Measurements from ENCODE around the gene TRIM65. TPM values are rescaled to one million over a fixed set of nuclear protein-coding genes. Genes with fewer than 3 reads are reported as not detected.

TRIM65 gene
- total RNA-seq, 2 donors from 2014 or later, result 12.5 to 21.0 TPM

DNA sequence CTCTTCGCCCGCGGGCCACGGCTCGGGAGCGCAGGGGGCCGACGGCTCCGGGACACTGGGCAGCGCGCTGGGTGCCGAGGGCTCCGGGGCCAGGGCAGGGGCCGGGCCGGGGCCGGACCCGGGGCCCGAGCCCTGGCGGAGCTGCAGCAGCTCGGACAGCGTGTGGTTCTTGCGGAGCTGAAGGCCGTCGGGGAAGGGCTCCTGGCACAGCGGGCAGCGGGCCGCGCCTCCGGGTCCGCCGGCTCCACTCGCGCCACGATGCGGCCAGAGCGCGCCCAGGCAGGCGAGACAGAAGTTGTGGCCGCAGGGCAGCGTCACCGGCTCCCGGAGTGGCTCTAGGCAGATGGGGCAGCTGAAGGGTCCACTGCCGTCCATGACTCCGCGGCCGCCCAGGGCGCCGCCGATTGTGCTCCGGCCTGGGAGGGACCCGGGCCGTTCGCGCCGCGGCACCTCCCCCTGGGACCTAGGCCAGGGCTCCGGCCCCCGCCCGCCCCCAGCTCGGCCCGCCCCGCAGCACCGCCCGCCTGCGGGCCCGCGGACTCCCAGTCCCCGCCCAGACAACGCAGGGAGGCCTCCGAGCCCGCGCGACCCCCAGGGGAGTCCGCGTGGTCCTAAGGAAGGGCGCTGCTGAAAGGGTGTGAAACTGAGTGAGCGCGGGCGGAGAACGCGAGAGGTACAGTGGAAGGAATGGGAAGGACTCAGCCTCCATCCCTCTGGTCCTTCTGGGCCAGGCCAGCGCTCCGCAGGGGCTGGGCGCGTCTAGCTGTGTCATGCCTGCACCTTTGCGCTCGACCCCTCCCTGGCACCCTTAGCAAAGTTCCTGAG lies 18.4 kb downstream of the TRIM65 start, which contains the start of gene TRIM47:
Gene TRIM47, minus strand, starts transcription at position 408 of the 825 bp plus-strand sequence. Its CDS starts 33 bp downstream, at position 375.
- Histone ChIP-seq H3K4me1 (peaks cover 40% of the 10 kb centered on the region), H3K36me3 (replicated peaks in 1 of 2; ENCODE audit: insufficient read depth in 1 of 2, low read depth in 2 of 2) (no peaks in the 10 kb centered on the region), H3K27ac (peak within 1 kb of the TSS; percentile 93 to 99 (median 93)), H3K27me3 (no peaks in the 10 kb centered on the region), H3K4me3 (peak within 1 kb of the TSS in 1 of 2 donors; percentile 27), H3K9me3 (no peaks in the 10 kb centered on the region)
- ATAC-seq (peak; percentile 37), DNase-seq (peak; percentile 56 to 73 (median 66))
- WGBS, 2 donors, result 1 to 10% methylated on average over 2 to 64 of the region's 87 CpGs
- TF ChIP-seq, protein P1, sequence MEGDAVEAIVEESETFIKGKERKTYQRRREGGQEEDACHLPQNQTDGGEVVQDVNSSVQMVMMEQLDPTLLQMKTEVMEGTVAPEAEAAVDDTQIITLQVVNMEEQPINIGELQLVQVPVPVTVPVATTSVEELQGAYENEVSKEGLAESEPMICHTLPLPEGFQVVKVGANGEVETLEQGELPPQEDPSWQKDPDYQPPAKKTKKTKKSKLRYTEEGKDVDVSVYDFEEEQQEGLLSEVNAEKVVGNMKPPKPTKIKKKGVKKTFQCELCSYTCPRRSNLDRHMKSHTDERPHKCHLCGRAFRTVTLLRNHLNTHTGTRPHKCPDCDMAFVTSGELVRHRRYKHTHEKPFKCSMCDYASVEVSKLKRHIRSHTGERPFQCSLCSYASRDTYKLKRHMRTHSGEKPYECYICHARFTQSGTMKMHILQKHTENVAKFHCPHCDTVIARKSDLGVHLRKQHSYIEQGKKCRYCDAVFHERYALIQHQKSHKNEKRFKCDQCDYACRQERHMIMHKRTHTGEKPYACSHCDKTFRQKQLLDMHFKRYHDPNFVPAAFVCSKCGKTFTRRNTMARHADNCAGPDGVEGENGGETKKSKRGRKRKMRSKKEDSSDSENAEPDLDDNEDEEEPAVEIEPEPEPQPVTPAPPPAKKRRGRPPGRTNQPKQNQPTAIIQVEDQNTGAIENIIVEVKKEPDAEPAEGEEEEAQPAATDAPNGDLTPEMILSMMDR (IDR thresholded peaks at IDR 0.05), result peak in 3 of 7 experiments; percentile 40 to 44 (median 41)
- TF ChIP-seq POLR2A (IDR thresholded peaks at IDR 0.05), result peak; percentile 68 to 81 (median 72)
- intact Hi-C loops (cut with DNase I), result no loop called here

DNA sequence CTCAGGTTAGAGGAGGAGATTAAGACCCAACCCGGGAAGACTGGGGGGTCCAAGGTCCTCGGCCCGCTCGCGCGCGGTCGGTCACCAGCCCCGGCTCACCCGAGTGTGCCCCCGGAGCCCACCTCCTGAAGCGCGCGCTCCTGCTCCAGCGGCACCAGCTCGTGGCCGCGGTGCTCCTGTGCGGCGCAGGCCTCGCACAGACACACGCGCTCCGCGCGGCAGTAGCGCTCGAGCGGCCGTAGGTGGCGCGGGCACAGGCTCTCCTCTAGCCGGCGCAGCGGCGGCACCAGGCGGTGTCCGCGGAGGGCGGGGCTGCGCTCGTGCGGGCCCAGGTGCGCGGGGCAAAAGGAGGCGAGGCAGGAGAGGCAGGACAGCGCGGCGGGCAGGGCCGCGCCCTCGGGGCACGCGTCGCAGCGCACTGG lies 19.0 kb downstream of the TRIM65 start:
- TF ChIP-seq POLR2A (IDR thresholded peaks at IDR 0.05), result no peak
- TF ChIP-seq, protein P1 (IDR thresholded peaks at IDR 0.05), result peak; percentile 28 to 75 (median 44)
- peak; percentile 72 for ATAC-seq

DNA sequence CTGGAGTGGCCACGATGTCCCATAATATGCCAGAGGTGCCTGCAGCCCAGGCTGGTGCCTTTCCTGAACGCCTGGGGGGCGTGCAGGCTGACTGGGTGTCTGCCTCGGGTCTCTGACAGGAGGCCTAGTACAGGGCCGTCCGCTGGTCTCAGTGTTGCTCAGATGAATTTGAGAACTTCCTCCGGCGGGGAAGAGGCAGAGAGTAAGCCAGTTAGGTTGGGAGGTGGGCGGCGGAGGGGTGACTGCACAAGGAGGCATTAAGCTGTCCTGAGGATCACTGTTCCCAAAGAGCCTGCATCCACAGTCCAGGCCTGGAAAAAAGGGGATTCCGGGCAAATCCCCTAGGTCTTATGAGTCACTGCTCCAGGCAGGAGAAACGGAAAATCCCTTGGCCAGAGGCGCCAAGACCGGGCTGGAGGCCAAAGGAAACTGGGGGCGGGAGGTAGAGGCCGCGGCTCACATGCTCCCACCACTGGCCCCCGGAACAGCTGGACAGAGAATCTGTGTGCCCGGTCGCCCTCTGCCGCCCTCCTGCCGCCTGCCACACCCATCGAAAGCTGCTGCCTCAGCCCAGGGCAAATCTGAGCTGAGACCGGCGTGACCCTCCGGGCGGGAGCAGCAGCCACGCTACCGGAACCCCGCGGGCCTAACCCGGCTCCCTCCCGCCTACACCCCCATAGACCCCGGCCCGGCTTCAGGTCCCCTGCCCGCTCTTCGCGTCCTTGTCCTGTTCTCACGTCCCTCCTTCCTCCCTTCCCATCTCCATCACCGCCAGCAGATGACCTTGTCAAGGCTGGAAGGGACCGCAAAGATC lies 19.6 kb downstream of the TRIM65 start:
- DNase-seq (peak; percentile 82 to 95 (median 90)), ATAC-seq (peak; percentile 57)
- Histone ChIP-seq H3K36me3 (replicated peaks in 1 of 2; ENCODE audit: insufficient read depth in 1 of 2, low read depth in 2 of 2) (no peaks in the 10 kb centered on the region), H3K4me3 (peak overlapping the region in 1 of 2 donors; percentile 27), H3K4me1 (peaks cover 51% of the 10 kb centered on the region), H3K9me3 (no peaks in the 10 kb centered on the region), H3K27me3 (no peaks in the 10 kb centered on the region), H3K27ac (peak overlapping the region; percentile 93 to 99 (median 93))
- TF ChIP-seq POLR2A (IDR thresholded peaks at IDR 0.05), result peak; percentile 8 to 79 (median 73)
- TF ChIP-seq, protein P1 (IDR thresholded peaks at IDR 0.05), result peak in 1 of 7 experiments; percentile 26
- intact Hi-C loops (cut with DNase I), result no loop called here
- WGBS, 2 donors, result 17 to 22% methylated on average over 19 to 39 of the region's 41 CpGs

More for the DNA sequence above, 19.0 kb downstream of the TRIM65 start:
- Histone ChIP-seq H3K4me3 (peak overlapping the region in 1 of 2 donors; percentile 27), H3K4me1 (peaks cover 45% of the 10 kb centered on the region), H3K27ac (peak overlapping the region; percentile 93 to 99 (median 93)), H3K27me3 (no peaks in the 10 kb centered on the region), H3K9me3 (no peaks in the 10 kb centered on the region), H3K36me3 (replicated peaks in 1 of 2; ENCODE audit: insufficient read depth in 1 of 2, low read depth in 2 of 2) (no peaks in the 10 kb centered on the region)
- peak; percentile 71 to 86 (median 83) for DNase-seq
- intact Hi-C loops (cut with DNase I), result no loop called here
- 0% methylated on average over 15 to 56 of the region's 56 CpGs for WGBS, 2 donors

DNA sequence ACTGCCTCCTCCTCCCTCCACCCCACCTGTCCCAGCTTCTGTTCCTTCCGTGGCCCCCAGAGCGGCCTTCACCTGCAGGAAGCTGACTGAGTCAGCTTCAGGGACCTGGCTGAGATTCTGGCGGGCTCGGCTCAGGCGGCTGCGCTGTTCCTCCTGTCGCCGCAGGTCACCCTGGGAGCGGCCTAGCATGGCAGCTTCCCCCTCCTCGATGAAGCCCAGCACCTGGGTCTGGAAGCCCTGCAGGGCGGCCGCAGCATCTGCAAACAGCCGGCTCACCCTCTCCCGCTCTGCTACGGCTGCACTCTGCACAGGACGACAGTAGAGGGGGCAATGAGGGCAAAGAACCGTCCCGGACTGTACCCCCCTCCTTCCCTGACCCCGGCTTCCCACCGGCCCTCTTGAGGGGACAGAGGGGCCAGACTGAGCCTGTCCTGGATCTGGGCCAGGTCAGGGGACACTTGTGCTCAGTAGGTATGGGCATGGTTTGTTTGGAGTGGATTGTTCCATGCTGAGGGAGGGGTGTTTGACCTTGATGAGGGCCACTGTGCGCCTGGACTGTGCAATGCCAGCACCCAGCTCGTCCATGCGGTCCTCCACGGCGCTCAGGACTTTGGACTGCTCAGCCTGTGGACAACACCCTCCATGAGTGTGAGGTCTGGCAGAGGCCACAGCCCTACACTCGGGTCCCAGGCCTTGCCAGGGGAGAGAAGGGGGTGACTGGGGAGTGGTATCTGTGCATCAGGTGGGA lies 20.4 kb downstream of the TRIM65 start:
- no peaks in the 10 kb centered on the region for H3K36me3 ChIP-seq (replicated peaks in 1 of 2; ENCODE audit: insufficient read depth in 1 of 2, low read depth in 2 of 2)
- ATAC-seq (peak; percentile 49), DNase-seq (peak; percentile 70 to 97 (median 86))
- TF ChIP-seq, protein P1 (IDR thresholded peaks at IDR 0.05), result peak in 3 of 7 experiments; percentile 13 to 37 (median 21)
- TF ChIP-seq POLR2A (IDR thresholded peaks at IDR 0.05), result peak; percentile 59 to 64 (median 62)
- H3K27me3 ChIP-seq, result no peaks in the 10 kb centered on the region
- no peaks in the 10 kb centered on the region for H3K9me3 ChIP-seq
- H3K27ac ChIP-seq, result peak overlapping the region; percentile 93 to 99 (median 93)
- H3K4me3 ChIP-seq, result no peak overlapping the region
- peaks cover 51% of the 10 kb centered on the region for H3K4me1 ChIP-seq
- intact Hi-C loops (cut with DNase I), result no loop called here
- WGBS, 2 donors, result 34 to 51% methylated on average over 14 to 25 of the region's 26 CpGs
